Neutrophil (primary cell): ENCODE measurements around the gene RIN3.

ENCODE experiments used
- H3K27ac ChIP-seq: fragments of 200-600 bp; sonication (generic); 2 replicates; pipeline ENCODE4 v1.5.1; 2016; ENCODE audit warnings: mild to moderate bottlenecking, moderate library complexity
- H3K27me3 ChIP-seq: fragments of 200-600 bp; sonication (generic); 2 replicates; pipeline ENCODE4 v1.6.0; 2016; ENCODE audit warnings: mild to moderate bottlenecking
- H3K36me3 ChIP-seq: fragments of 200-600 bp; sonication (generic); 2 replicates; pipeline ENCODE4 v1.5.1; 2017
- H3K4me1 ChIP-seq, 2 experiments: fragments of 200-600 bp in 1 of 2; sonication (generic) in 1 of 2; 1 replicate in 1 of 2; 2 replicates in 1 of 2; pipeline versions ENCODE4 v1.5.1 to v1.6.1; 2013 to 2016; ENCODE audit warnings: low read depth in 1 of 2, low read length in 1 of 2, mild to moderate bottlenecking in 1 of 2, moderate library complexity in 1 of 2; ENCODE audit not compliant: control insufficient read depth in 1 of 2, insufficient read depth in 1 of 2
- H3K4me3 ChIP-seq, 2 experiments: fragments of 200-600 bp in 1 of 2; sonication (generic) in 1 of 2; 1 replicate in 1 of 2; 2 replicates in 1 of 2; pipeline ENCODE4 v1.5.1; 2013 to 2016; ENCODE audit warnings: low read depth in 1 of 2, low read length in 1 of 2, mild to moderate bottlenecking in 1 of 2, moderate library complexity in 1 of 2
- H3K9me3 ChIP-seq: fragments of 200-600 bp; sonication (generic); 2 replicates; pipeline ENCODE4 v1.5.1; 2016
- CTCF ChIP-seq: fragments of 200-600 bp; sonication (generic); IDR thresholded peaks from 2 replicates; pipeline ENCODE4 v1.5.1; 2016; ENCODE audit warnings: antibody characterized with exemption

Gene RIN3

GRCh38 chr14:92487513-92488133 is 26.0 kb upstream of the RIN3 start:
- Histone ChIP-seq H3K4me1 (peaks cover 62 to 65% of the 10 kb centered on the region in 2 experiments), H3K4me3 (peak overlapping the region; percentile 32 to 34), H3K9me3 (no peaks in the 10 kb centered on the region), H3K27ac (peak overlapping the region; percentile 86), H3K27me3 (no peaks in the 10 kb centered on the region), H3K36me3 (peaks cover 10% of the 10 kb centered on the region)
- TF ChIP-seq CTCF = no peak

GRCh38 chr14:92489394-92490238 is 24.0 kb upstream of the RIN3 start:
- H3K9me3 ChIP-seq = no peaks in the 10 kb centered on the region
- no peak for TF ChIP-seq CTCF
- no peak overlapping the region for H3K4me3 ChIP-seq
- no peaks in the 10 kb centered on the region for H3K27me3 ChIP-seq
- H3K36me3 ChIP-seq = peaks cover 4% of the 10 kb centered on the region
- peaks cover 82 to 85% of the 10 kb centered on the region in 2 experiments for H3K4me1 ChIP-seq
- H3K27ac ChIP-seq = peak overlapping the region; percentile 86

- no peaks in the 10 kb centered on the region for H3K27me3 ChIP-seq
- peak overlapping the region in 1 of 2 experiments; percentile 6 for H3K4me3 ChIP-seq
- H3K9me3 ChIP-seq = no peaks in the 10 kb centered on the region
- peak overlapping the region; percentile 86 for H3K27ac ChIP-seq
- TF ChIP-seq CTCF = no peak
- no peaks in the 10 kb centered on the region for H3K36me3 ChIP-seq
- H3K4me1 ChIP-seq = peaks cover 89 to 93% of the 10 kb centered on the region in 2 experiments
Measured at GRCh38 chr14:92490239-92490959, 23.2 kb upstream of the RIN3 start.

- H3K36me3 ChIP-seq = no peaks in the 10 kb centered on the region
- no peaks in the 10 kb centered on the region for H3K27me3 ChIP-seq
- H3K4me1 ChIP-seq = peaks cover 100% of the 10 kb centered on the region in 2 experiments
- TF ChIP-seq CTCF = no peak
- peak overlapping the region; percentile 86 for H3K27ac ChIP-seq
- H3K4me3 ChIP-seq = peak overlapping the region in 1 of 2 experiments; percentile 30
- H3K9me3 ChIP-seq = no peaks in the 10 kb centered on the region
Measured at GRCh38 chr14:92491782-92492181, 21.8 kb upstream of the RIN3 start.

- H3K4me1 ChIP-seq = peaks cover 95 to 97% of the 10 kb centered on the region in 2 experiments
- H3K36me3 ChIP-seq = no peaks in the 10 kb centered on the region
- peak; percentile 12 for TF ChIP-seq CTCF
- H3K27ac ChIP-seq = peak overlapping the region; percentile 86
- peak overlapping the region; percentile 9 to 30 for H3K4me3 ChIP-seq
- H3K27me3 ChIP-seq = no peaks in the 10 kb centered on the region
- H3K9me3 ChIP-seq = no peaks in the 10 kb centered on the region
Measured at GRCh38 chr14:92492258-92492657, 21.3 kb upstream of the RIN3 start.
